Glomerular endothelial cell (primary cell): Measurements from ENCODE around the gene SRGAP2C. TPM values are rescaled to one million over a fixed set of nuclear protein-coding genes. Genes with fewer than 3 reads are reported as not detected.
"Not testable (repeated sequence)": the region's sequence is repeated elsewhere in the genome, so short reads cannot be mapped to it uniquely, and the experiment has no call there.

ENCODE experiments used
- DNase-seq: peaks from one replicate; pipeline ENCODE4 v3.0.0-alpha.2; 2011; ENCODE audit warnings: low read depth, low spot score; ENCODE audit errors: extremely low read depth
- total RNA-seq: library from RNA; depleted of rRNA; stranded (reverse); fragments of >200 nt; gene quantifications from 2 replicates; pipeline ENCODE4 v1.2.3, GENCODE V29; 2015

SRGAP2C gene
- total RNA-seq, 1 donor from 2014 or later, result 22.3 TPM

DNA sequence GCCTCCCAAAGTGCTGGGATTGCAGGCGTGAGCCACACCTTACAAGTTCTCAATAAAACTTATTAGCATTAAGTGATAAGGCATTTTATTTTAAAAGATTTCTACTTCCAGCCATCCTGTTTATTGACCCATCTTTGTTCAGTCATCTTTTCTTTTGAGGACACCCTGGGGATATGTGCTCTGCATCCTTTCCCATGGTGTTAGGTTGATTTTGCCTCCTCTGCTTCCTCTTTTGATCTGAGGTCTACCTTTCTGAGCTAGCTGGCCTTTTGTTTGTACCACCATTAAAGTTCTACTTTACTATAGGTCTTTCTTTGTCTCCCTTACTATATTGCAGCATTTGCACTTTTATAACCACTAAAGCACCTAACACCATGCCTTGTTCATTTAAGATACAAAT, 136.9 kb downstream of the SRGAP2C start:
- not testable (repeated sequence) for DNase-seq

DNA sequence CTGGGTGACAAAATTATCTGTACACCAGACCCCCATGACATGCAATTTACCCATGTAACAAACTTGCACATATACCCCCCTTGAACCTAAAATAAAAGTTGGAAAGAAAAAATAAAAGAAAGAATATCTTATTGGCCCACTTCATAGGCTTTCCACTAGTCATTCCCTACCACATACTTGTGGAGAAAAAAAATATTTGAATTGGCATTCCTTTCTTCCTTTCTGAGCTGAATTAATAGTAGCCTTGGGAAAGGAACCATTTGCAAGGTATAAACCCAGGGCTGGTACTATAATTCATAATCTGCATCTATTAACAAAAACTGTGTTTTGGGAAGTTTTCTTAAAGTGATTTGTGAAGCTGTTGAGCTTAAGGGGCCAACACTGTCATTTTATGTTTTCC, 140.0 kb downstream of the SRGAP2C start:
- DNase-seq, result not testable (repeated sequence)

DNA sequence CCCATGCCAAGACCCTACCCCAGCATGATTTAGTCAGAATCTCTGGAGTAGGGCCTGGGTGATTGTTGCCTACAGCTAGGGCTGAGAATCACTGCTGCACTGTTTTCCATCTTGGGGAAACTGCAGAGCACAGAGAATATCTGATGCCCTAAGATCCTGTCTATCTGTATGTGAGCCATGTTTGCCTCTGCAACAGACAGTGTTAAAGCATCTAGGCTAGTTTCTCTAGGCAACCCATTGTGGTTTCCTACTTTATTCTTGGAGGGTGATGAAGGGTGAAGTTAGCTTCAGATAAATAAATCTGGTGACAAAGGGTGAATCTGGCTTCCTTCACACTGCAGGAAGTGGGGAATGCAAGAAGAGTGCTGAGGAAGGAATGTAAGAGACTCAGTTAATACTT, 147.4 kb downstream of the SRGAP2C start:
- DNase-seq, result not testable (repeated sequence)

GRCh38 chr1:121332599-121333562, 148.1 kb downstream of the SRGAP2C start:
- not testable (repeated sequence) for DNase-seq

GRCh38 chr1:121337958-121338357, 153.2 kb downstream of the SRGAP2C start:
- DNase-seq, result not testable (repeated sequence)

GRCh38 chr1:121339611-121340010, 154.8 kb downstream of the SRGAP2C start:
- not testable (repeated sequence) for DNase-seq

GRCh38 chr1:121343311-121343906, 158.6 kb downstream of the SRGAP2C start:
- DNase-seq, result not testable (repeated sequence)

DNA sequence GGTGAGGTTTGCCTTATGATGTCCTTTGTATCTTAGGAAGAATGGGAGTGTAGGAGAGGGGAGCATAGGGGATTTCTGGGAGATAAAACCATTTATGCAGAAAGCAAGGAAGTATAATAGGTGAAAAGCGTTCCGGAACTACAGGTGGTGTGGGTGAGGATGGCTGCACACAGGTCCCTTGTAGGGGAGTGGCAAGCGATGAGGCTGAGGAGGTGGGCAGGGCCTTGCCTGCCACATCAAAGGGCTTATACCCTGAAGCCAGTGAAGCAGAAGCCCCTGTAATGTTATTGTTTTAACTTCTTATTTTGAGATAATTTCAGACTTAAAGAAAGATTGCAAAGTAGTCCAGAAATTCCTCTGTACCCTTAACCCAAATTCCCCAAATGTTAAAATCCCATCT, 159.6 kb downstream of the SRGAP2C start:
- not testable (repeated sequence) for DNase-seq

DNA sequence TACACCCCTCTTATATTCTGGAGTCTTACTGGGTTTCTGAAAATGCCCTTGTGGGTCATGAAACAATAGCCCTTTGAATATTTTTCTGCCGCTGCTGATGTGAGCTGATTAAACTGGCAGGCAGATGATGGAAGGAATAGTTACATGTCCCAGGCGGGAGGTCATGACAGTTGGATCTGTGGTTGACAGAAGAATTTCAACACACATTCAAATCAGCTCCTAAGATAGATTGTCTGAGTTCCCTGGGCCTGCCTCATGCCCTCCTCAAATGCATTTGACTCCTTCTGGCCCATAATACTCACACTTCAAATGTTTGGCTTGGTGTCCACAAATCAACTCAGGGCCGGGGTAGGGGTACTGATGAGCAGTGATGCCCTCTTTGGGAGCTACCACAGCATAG, 161.9 kb downstream of the SRGAP2C start:
- DNase-seq, result not testable (repeated sequence)

- DNase-seq, result not testable (repeated sequence)
Observed at GRCh38 chr1:121347476-121347875, 162.7 kb downstream of the SRGAP2C start.

GRCh38 chr1:121348115-121348514, 163.3 kb downstream of the SRGAP2C start:
- DNase-seq, result not testable (repeated sequence)

DNA sequence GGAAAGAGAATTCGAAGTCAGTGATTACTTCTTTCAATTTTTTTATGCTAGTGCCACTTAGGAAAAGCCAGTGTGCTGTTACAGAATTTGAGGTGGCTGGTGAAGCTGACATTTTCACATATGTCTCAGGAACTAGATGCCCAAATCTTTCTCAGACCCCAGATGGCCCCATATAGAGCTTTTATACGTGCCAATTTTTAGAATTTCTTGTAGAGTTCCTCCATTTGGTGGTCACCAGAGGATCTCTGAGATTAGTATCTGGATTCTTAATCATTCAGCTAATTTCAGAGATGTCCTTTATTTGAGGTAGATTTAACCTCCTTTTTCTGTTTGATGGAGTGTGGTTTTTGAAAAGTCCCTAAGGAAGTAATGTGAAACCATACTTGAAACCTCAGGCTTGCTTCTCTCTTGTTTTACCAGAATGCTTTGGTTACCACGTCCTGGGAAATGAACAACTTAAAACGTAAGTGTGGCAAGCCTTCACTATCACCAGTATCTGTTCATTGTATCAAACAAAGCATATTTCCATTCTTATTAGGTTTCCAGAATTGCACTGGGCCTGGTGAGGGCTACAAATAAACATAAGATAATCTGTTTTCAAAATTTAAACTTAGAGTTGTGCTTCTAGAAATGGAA, 164.7 kb downstream of the SRGAP2C start:
- DNase-seq, result not testable (repeated sequence)

GRCh38 chr1:121355711-121356420, 171.1 kb downstream of the SRGAP2C start:
- DNase-seq, result not testable (repeated sequence)

DNA sequence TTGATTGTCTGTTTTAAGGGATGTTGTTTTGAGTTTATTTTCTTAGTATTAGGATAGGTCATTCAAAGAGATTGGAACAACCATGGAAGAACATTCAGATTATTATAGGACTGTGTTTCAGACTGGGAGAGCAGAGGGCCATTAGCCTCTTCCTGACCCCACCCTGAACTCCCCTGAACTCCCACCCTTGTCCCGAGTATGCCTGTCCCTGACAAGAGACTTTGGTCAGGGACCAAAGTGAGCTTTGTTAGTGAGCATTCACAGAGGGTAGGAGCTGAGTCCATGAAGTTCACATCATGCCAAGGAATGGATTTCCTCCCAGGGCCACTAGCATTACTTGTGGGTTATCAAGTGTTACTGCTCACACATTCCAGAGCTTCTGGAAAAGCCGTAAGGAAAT, 172.0 kb downstream of the SRGAP2C start:
- not testable (repeated sequence) for DNase-seq

DNA sequence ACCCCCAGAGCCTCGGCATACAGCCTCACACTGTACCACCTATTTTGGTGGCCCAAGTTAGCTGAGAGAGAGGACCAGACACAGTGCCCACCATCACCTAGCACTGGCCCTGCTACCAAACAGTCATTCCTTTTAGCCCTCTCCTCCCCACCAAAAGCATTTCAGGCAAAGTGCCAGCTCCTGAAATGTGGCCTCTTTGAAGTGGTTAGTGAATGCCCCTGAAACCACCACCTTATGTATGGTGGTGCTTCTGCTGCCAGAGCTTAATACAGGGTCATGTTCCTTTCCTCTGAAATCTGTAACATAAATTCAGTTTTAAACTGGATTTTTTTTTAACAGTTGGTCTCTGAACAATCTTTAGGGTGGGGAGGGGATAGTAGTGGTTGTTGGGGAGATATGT, 175.8 kb downstream of the SRGAP2C start:
- not testable (repeated sequence) for DNase-seq

DNA sequence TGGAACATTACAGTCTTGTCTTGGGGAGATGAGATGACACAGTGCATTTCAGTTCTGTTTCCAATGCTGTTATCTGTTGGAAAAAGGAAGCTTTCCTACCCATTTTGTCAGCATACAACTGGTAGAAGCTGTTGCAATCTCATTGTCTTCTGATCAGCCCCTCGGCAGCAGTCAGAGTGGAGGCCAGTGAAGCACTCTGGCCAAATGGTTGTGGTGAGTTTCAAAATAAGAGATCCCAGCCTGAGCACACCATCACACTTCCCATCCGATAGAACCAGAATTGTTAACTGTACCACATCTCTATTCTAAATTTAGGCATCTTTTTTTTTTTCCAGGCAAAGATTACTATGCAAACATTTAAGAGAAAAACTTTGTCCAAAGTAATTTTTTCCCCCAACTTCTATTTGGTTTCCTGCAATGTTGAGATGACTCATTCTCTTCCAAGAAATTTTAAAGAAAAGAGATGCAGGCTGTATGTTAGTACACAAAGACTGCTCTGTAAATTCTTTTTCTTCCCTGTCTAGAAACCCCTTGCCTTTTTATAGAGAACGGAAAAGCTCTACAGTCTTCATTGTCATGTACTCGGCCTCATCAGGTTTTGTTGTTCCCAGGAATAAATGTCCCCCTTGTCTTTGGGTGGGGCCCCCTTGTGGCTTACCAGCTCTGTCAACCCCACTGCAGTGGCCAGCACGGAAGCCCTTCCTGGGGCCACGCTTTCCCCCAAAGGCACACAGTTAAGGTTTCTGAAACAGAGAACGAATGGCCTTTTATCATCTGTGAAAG, 176.9 kb downstream of the SRGAP2C start:
- not testable (repeated sequence) for DNase-seq

- not testable (repeated sequence) for DNase-seq
Observed at GRCh38 chr1:121362234-121362883, 177.6 kb downstream of the SRGAP2C start.

GRCh38 chr1:121365316-121365715, 180.5 kb downstream of the SRGAP2C start:
- not testable (repeated sequence) for DNase-seq

DNA sequence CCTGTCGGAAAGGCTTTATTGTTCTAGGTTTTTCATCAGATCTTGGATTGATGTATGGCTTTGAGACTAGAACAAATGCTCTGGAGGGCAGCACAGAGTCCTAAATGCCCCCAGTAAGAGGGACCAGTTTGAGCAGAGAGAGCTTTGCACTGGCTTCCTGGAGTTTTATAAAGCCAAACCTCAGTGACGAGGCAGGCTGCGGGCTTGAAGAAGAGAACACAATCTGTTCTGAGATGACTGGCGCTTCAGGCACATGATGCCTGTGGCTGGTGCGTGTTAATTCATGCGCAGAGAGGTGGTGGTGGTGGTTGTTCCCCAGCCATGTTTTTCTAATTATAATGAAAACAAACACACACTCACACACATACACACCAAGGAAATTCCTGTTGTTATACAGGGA, 180.9 kb downstream of the SRGAP2C start:
- DNase-seq, result not testable (repeated sequence)
